Activated T-cell treated with anti-CD3 and anti-CD28 coated beads, Interleukin-2, amount 50 U/mL, for 1 hour (primary cell): Measurements from ENCODE around the gene EIF5A.
A peak's percentile ranks its signal among the peaks of the same experiment; 100 is the strongest.
"Not testable (repeated sequence)": the region's sequence is repeated elsewhere in the genome, so short reads cannot be mapped to it uniquely, and the experiment has no call there.

Experiments used
- DNase-seq: peaks from one replicate; pipeline ENCODE4 v3.0.0-alpha.2; 2020

Gene EIF5A

DNA sequence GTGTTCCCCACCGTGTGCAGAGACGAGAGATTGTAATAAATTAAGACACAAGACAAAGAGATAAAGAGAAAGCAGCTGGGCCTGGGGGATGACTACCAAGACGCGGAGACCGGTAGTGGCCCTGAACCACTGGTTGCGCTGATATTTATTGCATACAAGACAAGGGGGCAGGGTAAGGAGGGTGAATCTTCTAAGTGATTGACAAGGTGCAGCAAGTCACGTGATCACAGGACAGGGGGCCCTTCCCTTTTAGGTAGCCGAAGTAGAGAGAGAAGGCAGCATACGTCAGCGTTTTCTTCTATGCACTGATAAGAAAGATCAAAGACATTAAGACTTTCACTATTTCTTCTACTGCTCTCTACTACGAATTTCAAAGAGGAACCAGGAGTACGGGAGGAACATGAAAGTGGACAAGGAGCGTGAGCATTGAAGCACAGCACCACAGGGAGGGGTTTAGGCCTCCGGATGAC lies 25.2 kb downstream of the EIF5A start:
- not testable (repeated sequence) for DNase-seq

DNA sequence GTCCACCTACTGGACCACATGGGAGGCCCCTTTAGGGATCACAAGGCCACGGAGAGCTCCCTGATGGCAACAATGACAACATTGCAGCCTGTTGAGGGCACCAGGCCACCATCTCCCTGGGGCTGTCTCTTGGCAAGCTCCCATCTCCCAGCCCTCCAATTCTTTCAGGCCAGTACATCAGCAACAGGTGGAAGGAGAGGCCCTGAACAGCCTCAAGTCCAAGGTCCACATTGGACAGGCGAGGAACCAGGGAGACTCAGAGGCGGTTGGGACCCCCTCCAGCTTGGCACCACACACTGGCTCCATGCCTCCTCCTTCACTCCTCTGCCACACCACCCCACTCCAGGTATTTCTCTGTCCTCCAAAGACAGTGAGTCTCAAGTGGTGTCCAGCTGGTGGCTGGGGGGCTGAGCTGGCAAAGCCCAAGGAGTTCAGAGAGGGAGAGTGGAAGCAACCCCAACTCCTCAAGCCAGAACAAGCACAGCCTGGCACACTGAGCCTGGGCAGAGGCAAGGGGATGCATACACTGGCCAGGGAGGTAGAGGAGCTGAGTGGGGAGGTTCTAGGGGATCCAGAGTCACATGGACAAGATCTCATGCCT lies 27.6 kb downstream of the EIF5A start:
- DNase-seq = no peak

DNA sequence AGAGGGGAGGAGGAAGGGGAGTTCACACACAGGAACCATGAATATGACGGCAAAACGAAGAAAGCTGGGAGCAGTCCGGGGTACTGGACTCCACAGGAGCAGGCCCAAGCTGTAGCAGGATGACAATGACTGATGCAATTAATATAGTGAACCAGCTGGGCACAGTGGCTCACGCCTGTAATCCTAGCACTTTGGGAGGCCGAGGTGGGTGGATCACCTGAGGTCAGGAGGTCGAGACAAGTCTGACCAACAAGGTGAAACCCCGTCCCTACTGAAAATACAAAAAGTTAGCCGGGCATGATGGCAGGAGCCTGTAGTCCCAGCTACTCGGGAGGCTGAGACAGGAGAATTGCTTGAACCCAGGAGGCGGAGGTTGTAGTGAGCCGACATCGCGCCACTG lies 28.3 kb downstream of the EIF5A start:
- DNase-seq = not testable (repeated sequence)

DNA sequence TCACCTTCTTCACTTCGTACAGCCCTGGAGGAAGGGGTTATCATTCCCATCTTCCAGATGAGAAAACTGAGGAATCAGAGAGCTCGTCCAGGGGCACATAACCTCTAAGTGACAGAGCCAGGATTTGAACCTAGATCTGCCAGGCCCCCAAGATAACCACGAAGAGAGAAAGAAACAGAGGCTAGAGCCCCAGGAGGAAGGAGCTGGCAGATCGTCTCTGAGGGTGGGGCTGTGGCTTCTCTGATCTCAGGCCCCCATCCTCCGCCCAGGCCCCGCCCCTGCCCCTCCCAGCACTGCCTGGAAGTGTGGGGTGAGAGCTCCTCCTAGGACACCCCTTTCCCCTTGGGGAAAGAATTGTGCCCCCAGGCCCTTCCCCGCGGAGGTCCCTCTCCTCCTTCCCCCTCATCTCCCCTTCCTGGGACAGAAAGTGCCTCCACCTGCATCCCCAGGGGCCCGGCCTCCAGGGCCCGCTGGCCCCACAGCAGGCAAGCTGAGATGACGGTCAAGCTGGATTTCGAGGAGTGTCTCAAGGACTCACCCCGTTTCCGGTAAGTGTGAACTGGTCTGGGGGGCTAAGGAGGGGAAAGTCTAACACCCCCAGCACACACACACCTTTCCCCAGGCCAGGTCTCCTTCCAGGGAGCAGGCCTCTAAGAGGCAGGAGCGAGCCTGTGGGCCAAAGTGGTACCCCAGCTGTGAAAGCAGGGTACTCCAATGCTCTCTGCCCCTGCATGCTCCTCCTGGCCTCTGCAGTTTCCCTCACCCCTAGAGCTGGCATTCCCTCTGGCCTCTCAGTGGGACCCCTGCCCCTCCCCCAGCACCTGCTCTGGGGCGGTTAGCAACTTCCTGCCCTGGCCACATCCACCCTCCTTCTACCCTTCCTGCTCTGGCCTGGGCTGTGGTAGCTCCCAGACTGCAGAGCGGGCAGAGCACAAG lies 29.1 kb downstream of the EIF5A start, which contains the start of gene ACAP1:
Gene ACAP1, plus strand, starts transcription at position 290 of the 936 bp plus-strand sequence. Its CDS starts 206 bp downstream, at position 496.
- peak; percentile 88 for DNase-seq

DNA sequence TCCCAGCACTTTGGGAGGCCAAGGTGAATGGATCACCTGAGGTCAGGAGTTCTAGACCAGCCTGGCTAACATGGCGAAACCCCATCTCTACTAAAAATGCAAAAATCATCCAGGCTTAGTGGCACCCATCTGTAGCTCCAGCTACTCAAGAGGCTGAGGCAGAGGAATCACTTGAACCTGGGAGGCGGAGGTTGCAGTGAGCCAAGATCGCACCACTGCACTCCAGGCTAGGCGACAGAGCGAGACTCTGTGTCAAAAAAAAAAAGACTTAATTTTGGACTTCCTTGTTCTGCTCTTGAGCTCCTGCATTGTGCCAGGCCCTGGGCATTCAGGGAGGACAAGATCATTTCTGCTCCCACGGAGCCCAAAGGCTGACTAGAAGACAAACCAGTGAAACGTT lies 30.2 kb downstream of the EIF5A start:
- DNase-seq = not testable (repeated sequence)

DNA sequence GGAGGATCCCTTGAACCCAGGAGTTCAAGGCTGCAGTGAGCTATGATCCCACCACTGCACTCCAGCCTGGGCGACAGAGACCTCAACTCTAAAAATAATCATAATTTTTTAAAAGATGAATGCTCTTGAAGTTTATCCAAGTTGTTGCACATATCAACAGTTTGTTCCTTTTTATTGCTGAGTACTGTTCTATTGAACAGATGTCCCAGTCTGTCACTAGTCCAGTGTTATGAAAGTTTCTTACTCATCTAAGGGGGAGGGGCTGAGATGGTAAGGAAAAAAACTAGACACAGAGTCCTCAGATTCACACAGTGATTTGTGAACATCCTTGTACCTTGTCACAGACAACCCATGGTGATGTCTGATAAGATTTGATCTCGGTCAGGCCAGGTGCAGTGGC lies 32.8 kb downstream of the EIF5A start:
- no peak for DNase-seq

DNA sequence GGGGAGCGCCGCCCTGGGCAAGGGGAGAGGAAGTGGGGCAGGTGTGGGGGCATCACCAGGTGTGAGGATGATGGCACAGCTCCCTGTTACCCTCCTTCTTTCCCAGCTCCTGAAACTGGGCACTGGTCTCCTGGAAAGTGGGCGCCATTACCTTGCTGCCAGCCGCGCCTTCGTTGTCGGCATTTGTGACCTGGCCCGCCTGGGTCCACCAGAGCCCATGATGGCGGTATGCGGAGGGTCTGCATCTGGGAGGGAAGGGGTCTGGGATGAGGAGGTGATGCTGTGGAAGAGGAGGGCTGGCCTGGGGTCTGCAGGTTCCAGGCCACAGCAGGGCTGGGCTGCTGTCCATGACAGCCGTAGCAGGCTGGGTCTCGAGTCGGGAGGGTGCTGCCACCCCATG lies 34.4 kb downstream of the EIF5A start:
- no peak for DNase-seq

DNA sequence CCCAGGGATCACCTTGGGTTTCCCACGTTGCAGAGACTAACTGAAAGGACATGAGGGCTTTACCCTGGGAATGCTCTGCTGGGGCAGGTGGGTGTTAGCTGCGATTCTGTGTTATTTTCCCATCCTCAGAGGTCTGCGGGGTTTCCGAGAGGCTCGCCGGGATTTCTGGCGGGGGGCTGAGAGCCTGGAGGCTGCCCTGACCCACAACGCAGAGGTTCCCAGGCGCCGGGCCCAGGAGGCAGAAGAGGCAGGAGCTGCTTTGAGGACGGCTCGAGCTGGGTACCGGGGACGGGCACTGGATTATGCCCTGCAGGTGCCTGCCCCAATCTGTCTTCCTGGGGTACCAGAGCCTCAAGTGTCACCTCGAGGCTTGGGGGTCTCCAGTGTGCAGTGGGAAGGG lies 35.8 kb downstream of the EIF5A start:
- DNase-seq = no peak

DNA sequence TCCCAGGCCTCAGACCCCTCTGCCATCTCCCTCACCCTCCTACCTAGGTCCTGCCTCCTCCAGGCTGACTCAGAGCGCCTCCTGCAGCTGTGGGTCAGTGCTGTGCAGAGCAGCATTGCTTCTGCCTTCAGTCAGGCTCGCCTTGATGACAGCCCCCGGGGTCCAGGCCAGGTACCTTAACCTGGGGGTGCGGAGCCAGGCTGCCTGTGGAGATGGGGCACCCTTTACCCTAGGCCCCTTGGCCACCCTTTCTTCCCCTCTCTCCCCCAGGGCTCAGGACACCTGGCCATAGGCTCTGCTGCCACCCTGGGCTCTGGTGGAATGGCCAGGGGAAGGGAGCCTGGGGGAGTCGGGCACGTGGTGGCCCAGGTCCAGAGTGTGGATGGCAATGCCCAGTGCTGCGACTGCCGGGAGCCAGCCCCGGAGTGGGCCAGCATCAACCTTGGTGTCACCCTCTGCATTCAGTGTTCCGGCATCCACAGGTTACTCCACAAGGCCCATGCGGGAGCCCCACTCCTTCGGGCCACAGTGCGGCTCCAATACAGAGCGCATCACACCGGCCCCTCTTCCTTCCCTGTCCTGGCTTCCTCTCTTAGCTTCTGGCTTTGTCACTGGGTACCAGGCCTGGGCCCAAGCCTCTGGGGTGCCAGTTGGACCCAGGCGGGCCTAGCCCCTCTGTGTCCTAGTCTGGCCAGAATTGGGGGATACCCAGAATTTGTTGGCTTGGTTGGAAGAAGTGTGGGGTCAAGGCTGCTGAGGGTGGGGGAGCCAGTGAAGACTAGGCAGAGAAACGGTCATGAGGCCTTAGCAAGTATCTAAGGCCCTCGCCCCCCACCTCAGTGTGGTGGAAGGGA lies 39.6 kb downstream of the EIF5A start:
- no peak for DNase-seq

DNA sequence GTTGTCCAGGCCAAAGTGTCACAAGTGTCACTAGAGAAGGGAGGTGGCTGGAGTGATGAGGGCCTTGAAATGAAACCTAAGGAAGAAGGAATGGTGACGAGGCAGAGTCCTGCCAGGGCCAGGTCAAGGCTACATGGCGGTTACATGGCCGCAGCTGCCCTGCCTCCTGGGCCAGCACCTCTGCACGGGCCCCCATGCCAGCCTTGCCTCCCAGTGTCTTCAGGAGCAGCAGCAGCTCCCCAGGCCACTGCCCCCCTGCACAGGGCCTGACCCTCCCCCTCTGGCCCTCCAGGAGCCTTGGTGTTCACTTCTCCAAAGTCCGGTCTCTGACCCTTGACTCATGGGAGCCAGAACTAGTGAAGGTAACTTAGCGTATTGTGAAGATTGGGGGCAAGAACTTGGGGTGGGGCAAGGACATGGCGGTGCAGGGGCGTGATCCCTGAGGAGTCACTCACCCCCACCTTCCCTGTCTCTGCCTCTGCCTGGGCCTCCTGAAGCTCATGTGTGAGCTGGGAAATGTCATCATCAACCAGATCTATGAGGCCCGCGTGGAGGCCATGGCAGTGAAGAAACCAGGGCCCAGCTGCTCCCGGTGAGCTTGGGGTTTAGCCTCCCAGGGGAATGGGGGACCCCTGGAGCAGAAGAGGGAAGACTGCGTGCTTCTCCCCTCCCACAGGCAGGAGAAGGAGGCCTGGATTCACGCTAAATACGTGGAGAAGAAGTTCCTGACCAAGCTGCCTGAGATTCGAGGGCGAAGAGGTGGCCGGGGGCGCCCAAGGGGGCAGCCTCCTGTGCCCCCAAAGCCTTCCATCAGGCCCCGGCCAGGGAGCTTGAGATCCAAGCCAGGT lies 40.4 kb downstream of the EIF5A start:
- no peak for DNase-seq

DNA sequence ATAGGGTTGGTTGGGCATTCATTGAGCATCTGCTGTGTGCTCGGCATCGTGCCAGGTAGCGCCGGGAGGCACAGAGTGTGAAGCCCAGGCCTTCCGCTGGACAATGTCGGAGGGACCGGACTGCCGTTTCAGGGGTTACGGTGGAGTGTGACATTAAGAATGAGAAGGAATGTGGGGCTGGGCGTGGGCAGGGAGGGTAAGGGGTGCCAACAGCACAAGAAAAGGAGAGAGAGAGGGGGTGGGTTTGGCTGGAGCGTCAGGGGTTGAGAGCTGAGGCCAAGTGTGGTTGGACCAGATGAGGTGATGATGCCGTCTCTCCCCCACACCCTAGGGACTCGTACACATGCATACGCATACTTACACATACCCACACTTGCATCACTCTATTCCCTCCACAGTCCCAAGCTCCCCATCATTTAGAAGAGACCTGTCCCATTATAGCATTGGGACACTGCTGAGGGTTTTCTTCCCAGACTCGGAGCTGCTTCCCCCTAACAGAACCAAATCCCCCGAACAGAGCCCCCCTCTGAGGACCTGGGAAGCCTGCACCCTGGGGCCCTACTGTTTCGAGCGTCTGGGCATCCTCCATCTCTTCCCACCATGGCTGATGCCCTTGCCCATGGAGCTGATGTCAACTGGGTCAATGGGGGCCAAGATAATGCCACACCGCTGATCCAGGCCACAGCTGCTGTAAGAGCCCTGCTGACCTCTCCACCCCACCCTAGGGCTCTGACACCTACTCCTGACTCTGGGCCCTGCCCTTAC lies 41.2 kb downstream of the EIF5A start:
- no peak for DNase-seq

DNA sequence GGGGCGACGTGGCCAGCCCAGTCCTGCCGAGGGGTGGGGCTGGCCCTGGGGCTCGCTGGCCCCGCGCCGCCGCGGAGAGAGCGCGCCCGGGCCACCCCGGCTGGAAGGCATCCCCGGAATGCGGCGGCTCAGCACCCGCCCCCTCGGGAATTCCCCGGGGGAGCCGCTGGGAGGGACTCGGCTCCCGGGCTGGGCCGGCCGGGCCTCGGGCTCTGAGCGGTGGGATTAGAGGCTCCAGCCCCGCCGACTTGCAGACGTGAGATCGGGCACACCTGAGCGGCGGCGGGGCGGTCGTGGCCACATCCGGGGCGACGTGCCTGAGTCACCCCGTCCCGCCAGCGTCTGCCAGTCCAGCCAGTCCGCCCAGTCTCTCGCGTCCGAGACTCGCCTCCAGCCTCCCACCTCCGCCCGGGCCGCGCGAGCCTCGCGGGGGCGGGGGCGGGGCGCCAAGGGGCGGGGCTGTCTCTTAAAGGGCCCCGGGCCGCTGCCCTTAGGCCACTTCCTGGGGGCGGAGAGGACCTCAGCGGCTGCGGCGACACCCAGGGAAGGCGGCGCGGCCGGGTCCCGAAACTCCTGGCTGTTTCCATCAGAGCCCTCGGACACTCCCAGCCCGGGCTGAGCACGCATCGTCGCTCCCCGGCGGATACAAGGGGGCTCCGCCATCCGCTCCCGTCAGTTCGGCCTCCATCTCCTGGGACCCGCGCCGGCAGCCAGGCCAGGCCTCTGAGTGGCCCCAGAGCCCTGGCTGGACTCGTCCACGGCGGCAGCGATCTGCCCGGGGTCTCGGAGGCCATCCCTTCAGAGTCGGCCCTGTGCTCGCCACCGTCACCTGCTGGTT lies 44.5 kb downstream of the EIF5A start, which contains the start of gene KCTD11:
Gene KCTD11, plus strand, starts transcription at position 498 of the 838 bp plus-strand sequence.
- peak; percentile 78 for DNase-seq

DNA sequence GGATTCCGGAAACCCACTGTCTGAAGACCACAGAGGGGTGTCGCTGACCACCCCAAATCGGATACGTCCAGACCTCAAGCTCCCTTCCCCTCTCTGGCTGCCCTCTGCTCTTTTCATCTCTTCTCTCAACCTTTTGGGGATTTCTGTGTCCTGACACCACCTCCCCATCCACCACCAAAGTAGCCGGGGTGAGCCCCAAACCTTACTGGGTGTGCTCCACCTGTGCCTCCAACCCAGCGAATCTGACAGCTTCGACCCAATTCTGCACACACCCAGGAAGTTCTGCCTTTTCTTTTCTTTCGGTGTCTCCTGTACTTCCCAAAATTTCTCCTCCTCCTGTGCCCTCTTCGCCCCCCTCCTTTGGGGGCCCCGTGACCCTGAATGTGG lies 45.1 kb downstream of the EIF5A start:
- DNase-seq = no peak

DNA sequence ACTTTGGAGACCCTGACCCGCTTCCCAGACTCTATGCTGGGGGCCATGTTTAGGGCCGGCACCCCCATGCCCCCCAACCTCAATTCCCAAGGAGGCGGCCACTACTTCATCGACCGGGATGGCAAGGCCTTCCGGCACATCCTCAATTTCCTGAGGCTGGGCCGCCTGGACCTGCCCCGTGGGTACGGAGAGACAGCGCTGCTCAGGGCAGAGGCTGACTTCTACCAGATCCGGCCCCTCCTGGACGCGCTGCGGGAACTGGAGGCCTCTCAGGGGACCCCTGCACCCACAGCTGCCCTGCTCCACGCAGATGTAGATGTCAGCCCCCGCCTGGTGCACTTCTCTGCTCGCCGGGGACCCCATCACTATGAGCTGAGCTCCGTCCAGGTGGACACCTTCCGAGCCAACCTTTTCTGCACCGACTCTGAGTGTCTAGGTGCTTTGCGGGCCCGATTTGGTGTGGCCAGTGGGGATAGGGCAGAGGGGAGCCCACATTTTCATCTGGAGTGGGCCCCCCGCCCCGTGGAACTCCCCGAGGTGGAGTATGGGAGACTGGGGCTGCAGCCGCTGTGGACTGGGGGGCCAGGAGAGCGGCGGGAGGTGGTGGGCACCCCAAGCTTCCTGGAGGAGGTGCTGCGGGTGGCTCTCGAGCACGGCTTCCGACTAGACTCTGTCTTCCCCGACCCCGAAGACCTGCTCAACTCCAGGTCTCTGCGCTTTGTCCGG lies 45.6 kb downstream of the EIF5A start:
- no peak for DNase-seq

DNA sequence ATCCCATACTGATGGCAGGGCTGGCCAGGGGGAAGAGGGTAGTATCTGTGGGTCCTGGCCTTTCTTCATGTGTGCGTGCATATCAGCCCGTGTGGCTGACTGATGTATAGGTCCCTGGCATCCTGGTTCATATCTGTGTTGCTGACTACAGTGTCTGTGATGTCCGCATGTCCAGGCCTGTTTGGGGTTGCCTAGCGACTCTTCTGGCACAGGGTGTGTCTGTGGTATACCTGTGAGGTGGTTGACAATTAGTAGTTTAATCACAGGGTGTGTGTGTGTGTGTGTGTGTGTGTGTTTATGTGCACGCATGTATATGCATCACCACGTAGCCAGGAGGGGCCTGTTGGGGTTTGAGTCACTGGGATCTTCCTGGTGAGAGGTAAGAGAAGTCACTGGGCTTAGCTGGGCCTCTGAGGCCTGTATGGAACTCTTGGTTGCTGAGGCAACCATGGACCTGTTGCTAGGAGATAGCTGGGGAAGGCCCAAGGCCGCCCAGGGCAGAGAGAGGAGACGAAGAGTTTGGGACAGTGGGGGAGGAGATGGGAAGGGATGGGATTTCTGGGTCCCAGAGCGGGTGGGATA lies 46.9 kb downstream of the EIF5A start:
- DNase-seq = no peak

DNA sequence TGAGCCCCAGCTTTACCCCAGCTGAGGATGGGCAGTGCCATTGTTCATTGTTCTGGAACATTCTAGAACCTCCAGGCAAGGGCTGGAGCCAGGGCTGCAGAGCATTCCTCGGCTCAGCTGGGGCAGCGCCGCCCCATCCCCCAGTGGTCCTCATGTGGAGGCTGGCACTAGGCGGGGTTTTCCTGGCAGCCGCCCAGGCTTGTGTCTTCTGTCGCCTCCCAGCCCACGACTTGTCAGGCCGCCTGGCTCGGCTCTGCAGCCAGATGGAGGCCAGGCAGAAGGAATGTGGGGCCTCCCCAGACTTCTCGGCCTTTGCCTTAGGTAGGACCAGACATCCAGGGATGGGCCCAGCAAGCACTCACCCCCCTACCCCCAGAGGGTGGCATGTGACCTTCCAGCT lies 47.6 kb downstream of the EIF5A start, which contains the start of gene TMEM95:
Gene TMEM95, plus strand, starts transcription at position 104 of the 400 bp plus-strand sequence. Its CDS starts 49 bp downstream, at position 153.
- DNase-seq = no peak

DNA sequence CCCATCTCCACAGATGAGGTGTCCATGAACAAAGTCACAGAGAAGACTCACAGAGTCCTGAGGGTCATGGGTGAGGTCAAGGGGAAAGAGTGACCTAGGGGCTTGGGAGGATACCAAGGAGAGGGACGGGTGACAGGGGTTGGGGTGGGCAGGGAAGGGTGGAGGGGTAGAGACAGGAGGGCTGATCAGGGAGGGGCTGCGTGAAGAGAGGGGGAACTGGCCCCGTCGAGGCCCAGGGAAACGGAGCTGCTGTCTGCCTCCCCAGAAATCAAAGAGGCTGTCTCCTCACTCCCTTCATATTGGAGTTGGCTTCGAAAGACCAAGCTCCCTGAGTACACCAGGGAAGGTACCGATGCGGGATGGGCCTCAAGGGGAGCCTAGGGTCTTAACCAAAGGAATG lies 48.1 kb downstream of the EIF5A start:
- no peak for DNase-seq

DNA sequence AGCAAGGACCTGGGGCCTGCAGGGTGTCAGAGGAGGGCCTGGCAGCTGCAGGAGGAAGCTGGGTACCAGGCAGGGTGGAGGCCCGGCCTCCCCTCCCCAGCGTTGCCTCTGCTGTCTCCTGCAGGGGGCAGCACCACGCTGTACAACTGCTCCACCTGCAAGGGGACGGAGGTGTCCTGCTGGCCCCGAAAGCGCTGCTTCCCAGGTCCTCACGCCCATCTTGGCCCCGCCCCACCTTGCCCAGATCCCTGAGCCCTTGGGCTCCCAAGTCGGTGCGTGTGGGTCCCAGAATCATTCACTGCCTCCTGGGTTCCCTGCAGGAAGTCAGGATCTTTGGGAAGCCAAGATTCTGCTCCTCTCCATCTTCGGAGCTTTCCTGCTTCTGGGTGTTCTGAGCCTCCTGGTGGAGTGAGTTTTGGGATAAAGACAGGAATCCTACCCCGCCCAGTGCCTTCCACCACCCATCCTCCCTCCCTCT lies 48.7 kb downstream of the EIF5A start:
- DNase-seq = peak; percentile 86

DNA sequence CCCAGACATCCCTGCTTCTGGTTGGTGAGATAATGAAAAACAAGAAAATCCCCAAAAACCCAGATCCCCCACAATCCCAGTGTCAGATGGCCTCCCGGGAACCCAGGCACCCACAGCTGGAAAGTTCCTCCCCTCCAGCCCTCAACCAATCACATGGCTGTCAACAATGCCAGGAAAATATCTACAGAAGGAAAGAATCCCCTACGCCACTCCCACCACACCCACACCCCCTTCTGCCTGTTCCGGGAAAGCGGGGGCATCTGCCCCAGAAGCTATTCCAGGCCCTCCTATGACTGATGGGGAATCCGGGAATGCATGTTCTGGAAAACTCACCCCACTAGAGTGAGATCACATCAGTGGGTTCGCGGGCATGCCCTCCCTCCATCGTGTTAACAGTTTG lies 49.3 kb downstream of the EIF5A start:
- no peak for DNase-seq
